GM18517 (cell line): ENCODE data around the gene PCGF6.
"Not testable (repeated sequence)": the region's sequence is repeated elsewhere in the genome, so short reads cannot be mapped to it uniquely, and the experiment has no call there.

Source experiments
- ATAC-seq: cut with Tn5 transposase; IDR thresholded peaks from one replicate; pipeline ENCODE4 v1.9.1; 2021; ENCODE audit warnings: mild to moderate bottlenecking, moderate library complexity; ENCODE audit not compliant: unreplicated experiment

The PCGF6 gene, protein sequence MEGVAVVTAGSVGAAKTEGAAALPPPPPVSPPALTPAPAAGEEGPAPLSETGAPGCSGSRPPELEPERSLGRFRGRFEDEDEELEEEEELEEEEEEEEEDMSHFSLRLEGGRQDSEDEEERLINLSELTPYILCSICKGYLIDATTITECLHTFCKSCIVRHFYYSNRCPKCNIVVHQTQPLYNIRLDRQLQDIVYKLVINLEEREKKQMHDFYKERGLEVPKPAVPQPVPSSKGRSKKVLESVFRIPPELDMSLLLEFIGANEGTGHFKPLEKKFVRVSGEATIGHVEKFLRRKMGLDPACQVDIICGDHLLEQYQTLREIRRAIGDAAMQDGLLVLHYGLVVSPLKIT

DNA sequence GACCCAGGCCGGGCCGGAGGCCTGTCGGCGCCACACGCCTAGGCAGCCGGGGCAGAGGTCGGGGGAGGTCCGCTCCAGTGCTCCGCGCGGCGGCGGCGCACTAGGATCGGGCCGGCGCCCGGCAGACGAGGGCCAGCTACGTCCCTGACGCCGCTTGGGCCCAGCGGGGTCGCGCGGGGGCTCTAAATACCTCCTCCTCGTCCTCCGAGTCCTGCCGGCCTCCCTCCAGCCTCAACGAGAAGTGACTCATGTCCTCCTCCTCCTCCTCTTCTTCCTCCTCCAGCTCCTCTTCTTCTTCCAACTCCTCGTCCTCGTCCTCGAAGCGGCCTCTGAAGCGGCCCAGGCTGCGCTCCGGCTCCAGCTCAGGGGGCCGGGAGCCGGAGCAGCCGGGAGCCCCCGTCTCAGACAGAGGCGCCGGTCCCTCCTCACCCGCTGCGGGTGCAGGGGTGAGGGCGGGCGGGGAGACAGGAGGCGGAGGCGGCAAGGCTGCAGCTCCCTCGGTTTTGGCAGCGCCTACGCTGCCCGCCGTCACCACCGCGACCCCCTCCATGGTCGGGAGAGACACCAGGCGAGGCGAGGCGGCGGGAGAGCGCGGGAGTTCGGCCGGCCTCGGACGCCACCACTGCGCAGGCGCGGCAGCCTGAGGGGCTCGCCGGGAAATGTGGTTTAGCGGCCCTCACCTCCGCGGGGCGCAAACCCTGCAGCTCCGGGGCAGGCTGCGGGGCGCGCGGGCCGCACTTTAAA, at the start of gene PCGF6:
TSS of gene PCGF6 (minus strand) at position 624 of the 744 bp plus-strand sequence. CDS start at position 550, 74 bp downstream.
- peak; percentile 68 for ATAC-seq

DNA sequence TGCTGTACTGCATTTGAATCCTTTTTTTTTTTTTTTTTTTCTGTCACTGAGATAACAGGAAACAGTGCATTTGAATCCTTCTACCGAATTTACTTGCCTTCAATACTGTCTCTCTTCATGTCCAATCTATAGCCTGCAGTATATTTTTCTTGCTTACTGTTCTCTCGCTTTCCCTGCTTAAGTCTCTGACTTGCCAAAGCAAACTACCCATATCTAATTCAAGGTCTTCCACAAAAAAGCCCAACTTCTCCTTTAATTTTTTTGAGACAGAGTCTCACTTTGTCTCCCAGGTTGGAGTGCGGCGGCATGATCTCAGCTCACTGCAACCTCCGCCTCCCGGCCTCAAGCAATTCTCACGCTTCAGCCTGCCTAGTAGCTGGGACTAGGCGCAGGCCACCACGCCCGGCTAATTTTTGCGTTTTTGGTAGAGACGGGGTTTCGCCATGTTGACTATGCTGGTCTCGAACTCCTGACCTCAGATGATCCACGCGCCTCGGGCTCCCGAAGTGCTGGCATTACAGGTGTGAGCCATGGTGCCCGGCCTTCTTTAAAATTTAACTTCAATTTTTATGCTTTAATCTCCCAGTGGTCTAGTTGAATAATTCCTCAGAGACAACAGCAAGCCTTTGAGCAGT, 46.4 kb upstream of the PCGF6 start:
- ATAC-seq = no peak

DNA sequence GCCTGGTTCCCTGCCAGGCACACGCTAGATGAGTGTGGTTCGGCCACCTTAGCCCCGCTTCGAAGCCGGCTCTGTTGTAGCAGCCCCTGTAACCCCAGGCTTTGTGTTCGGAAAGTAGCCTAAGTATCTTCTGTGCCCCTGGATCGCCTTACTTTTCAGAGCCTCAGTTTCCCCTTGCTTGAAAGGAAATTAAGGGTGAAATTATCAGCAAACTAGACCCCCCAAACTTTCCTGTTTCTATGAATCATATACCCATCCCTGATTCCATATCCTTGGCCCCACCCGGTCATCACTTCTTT, 45.8 kb upstream of the PCGF6 start:
- no peak for ATAC-seq

DNA sequence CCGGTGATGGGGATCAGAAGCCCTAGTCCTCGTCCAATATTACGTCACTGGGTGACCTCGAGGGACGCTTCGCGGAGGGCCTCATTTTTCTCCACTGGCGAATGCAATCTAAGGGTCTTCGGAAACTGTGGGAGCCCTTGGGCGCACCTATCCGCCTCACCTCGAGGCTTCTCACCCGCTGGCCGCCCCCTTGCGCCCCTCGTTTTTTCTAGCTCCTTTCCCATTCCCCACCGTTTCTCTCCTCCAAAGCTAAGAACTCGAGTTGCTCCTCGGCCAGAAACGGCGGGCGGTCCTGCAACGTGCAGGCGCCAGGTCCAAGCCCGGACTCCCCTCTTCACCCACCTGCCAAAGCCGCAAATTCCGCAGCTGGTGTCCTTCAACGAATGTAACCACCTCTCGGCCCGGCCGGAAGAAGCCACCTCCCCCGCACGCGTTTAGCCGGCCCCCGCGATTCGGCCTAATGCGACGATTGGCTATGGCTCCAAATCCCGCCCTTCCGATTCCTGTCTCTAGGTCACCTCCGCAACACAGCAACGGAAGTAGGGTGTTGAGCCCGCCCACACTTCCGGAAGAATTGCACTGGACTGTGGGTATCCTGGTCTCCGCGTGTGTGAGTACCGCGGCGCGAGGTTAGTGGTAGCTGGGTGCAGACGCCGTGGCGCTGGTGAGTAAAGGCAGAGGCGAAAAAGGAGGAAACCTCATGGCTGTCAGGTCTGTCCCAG, 45.3 kb upstream of the PCGF6 start, which contains the start of the genes ATP5MK and PDCD11:
TSS of gene ATP5MK (minus strand) at position 409 of the 722 bp plus-strand sequence. CDS start 4,018 bp downstream, outside the sequence.
TSS of gene PDCD11 (plus strand) at position 560 of the 722 bp plus-strand sequence. CDS start 1,801 bp downstream, outside the sequence.
- peak; percentile 98 for ATAC-seq

DNA sequence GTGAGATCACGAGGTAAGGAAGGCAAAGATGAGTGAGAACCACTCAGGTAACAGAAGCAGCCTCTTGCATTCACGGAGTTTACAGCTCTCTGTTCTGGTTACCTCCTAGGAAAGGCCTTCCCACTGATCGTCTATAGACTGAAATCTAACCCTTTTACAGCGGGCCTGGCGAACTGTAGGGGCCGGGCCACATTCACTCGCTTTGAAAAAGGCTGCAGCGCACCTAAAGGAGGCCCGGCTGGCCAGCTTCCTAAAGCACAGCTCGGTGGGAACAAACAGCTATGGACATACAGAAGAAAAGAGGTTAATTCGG, 44.8 kb upstream of the PCGF6 start:
- no peak for ATAC-seq

DNA sequence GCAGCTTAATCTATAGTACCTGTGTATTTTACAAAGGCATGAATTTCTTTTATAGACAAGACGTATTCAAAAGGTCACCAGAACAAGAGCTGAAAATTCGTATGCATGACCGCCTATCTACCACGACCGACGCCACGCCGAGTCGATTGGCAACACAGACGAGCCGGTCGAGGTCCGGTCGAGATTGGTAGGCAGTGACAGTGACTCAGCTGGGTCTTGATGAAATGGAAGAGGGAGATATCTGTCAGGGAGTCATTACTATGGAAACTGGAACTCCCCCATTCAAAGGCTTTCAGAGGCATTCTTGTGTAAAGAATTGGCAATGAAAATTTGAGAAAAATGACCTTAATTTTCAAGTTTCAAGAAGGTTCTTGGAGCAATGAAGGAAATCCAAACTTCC, 43.2 kb upstream of the PCGF6 start:
- no peak for ATAC-seq

DNA sequence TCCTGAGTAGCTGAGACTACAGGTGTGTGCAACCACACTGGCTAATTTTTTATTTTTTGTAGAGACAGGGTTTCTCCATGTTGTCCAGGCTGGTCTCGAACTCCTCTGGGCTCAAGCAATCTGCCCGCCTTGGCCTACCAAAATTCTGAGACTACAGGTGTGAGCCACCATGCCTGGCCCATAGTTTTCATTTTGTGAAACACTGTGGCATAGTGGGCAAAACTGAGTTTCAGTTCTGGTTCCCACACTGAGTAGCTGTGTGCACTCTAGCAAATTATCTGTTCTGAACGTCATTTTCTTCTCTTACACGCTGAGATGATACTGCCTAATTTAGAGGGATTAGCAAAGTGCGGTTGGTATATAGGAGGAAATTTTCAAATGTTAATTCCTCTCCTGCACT, 31.8 kb upstream of the PCGF6 start:
- ATAC-seq = no peak

DNA sequence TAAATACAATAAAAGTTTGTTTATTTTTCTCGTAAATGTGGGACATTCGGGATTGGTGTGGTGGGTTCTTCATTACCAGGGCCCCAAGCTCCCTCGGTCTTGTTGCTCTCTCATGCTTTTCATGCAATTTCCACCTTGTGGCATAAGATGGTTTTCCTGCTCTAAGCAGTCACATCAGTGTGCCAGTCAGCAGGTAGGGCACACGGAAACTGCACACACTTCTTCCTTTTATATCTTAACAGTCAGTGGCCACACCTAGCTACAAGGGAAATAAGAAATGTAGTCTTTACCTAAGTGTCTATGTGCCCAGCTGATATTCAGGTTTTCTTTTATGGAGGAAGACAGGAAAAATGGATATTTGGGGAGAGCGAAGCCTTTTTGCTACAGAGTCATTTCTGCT, 23.3 kb upstream of the PCGF6 start:
- ATAC-seq = no peak

DNA sequence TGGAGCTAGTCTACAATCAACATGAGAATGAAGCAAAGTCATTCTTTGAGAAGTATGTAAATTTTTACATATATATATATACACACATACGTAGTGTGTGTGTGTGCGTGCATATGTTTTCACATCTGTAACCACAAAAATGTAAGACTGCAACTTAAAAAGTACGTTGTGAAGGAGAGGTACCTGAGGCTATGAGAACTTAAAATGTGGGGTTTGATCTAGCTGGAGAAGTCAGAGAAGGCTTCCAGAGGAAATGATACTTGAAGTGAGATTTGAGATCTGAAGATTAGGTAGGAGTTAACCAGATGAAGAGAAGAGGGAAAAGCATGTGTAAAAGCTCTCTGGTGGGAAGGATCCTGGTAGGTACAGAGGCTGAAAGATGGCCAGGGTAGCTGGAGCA, 22.6 kb upstream of the PCGF6 start:
- ATAC-seq = no peak

DNA sequence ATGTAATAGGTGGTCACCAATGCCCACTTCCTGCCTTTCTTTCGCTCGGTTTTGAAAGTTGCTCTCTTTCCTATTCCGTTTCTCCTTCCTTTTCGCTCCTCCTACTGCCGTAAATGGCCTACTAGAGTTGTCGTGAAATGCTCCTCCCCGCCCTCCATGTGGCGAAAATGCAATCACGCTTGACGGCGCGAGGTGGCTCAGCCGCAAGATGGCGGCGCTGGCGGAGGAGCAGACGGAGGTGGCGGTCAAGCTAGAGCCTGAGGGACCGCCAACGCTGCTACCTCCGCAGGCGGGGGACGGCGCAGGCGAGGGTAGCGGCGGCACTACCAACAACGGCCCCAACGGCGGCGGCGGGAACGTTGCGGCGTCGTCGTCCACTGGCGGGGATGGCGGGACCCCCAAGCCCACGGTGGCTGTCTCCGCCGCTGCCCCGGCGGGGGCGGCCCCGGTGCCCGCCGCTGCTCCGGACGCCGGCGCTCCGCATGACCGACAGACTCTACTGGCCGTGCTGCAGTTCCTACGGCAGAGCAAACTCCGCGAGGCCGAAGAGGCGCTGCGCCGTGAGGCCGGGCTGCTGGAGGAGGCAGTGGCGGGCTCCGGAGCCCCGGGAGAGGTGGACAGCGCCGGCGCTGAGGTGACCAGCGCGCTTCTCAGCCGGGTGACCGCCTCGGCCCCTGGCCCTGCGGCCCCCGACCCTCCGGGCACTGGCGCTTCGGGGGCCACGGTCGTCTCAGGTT, 17.0 kb upstream of the PCGF6 start, which contains the start of gene TAF5:
TSS of gene TAF5 (plus strand) at position 195 of the 737 bp plus-strand sequence. CDS start at position 209, 14 bp downstream.
- ATAC-seq = peak; percentile 47

DNA sequence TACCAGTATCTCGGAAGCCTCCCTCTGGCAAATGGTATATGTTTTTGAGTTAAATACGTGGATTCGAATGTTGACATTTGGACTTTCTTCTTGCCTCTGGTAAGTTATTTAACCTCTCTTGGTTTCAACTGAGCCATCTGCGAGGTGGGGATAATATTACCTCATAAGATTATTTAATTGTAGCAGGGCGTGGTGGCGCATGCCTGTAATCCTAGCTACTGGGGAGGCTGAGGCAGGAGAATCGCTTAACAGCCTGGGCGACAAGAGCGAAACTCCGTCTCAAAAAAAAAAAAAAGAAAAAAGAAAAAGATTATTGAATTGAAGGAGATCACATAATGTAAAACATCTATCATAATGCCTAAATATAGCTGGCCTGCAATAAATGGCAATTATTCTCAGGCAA, 16.4 kb upstream of the PCGF6 start:
- ATAC-seq = no peak

DNA sequence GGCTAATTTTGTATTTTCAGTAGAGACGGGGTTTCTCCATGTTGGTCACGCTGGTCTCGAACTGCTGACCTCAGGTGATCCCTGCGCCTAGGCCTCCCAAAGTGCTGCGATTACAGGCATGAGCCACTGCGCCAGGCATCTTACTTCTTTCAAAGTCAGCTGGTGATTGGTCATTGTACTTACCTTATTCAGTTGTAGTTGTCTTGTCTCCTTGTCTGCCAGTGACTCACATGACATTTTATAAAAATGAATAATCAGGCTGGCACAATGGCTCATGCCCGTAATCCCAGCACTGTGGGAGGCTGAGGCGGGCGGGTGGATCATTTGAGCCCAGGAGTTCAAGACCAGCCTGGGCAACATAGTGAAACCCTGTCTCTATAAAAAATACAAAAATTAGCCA, 9.9 kb upstream of the PCGF6 start:
- ATAC-seq = not testable (repeated sequence)

DNA sequence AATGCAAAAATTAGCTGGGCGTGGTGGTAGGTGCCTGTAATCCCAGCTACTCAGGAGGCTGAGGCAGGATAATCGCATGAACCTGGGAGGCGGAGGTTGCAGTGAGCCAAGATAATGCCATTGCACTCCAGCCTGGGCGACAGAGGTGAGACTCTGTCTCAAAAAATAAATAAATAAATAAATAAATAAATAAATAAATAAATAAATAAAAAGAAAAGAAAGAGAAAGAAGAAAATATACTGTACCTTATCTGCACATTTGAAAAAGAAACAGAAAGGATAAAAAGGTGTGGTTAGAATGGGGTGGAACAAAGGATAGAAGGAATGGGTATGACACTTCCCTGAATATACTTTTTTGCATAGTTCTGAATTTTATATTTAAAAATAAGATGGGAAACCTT, 8.6 kb upstream of the PCGF6 start:
- not testable (repeated sequence) for ATAC-seq

DNA sequence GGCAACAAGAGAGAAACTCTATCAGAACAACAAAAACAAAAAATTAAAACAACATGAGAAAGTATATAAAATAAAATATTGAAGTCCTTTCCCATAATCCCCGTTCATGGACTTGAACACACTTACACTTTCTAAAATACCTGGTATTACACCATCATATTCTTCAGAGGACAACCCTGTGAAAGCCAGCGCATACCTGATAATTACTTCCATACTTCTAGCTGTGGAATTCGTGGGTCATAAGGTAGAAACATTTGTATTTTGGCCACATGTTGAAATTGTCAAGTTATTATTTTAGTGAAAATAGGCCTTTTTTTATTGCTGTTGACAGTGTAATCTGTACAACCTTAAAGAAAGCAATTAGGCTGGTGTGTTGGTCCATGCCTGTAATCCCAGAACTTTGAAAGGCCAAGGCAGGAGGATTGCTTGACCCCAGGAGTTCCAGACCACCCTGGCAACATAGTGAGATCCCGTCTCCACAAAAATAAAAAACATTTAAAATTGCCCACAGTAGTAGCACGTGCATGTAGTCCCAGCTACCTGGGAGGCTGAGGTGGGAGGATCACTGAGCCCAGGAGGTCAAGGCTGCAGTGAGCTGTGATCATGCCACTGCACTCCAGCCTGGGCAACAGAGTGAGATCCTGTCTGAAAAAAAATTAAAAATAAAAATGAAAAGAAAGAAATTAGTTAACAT, 5.1 kb upstream of the PCGF6 start:
- no peak for ATAC-seq

DNA sequence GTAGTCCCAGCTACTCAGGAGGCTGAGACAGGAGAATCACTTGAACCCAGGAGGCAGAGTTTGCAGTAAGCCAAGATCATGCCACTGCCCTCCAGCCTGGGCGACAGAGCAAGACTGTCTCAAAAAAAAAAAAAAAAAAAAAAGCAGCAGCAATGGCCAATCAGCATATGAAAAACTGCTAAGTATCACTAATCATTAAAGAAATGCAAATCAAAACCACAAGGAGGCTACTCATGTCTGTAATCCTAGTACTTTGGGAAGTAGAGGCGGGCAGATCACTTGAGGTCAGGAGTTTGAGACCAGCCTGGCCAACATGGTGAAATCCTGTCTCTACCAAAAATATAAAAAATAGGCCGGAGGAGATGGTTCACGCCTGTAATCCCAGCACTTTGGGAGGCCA, 3.6 kb upstream of the PCGF6 start:
- not testable (repeated sequence) for ATAC-seq

DNA sequence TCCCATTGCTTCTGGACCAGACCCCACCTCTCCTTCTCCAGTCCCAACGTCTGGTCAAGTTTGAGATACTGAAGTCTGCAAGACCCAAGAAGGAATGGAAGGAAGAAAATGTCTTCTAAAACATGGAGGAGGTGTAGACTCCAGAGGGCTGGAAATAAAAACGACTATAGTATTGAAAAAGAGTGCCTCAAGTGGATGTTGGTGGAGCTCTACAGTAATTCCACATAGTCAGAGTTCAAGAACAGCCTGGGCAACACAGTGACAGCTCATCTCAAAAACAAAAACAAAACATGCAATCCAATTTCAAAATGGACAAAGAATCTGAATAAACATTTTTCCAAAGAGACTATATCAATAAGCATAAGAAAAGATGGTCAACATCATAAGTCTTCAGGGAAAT, 2.3 kb upstream of the PCGF6 start:
- no peak for ATAC-seq

DNA sequence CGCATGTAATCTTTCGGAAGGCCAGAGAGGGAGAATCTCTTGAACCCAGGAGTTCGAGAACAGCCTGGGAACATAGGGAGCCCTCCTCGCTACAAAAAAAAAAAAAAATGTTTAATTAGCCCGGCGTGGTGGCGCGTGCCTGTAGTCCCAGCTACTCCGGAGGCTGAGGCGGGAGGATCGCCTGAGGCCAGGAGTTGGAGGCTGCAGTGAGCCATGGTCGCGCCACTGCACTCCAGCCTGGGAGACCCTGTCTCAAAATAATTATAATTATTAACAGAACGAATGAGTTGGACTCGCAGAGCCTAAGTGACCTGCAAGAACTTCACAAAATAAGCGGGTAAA, 794 bp downstream of the PCGF6 start:
- ATAC-seq = peak; percentile 8

DNA sequence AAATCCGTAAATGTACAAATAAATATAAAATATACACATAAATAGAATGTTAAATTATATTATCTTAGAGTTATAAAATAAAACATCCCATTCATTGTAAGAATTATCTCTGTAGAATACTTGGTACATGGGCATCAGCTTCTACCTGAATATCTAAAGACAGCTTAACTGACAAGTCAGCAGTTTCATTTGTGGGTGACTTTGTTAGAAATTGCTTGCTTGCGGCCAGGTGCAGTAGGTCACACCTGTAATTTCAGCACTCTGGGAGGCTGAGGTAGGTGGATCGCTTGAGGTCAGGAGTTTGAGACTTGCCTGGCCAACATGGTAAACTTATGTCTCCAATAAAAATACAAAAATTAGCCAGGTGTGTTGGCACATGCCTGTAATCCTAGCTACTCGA, 14.6 kb downstream of the PCGF6 start:
- no peak for ATAC-seq

DNA sequence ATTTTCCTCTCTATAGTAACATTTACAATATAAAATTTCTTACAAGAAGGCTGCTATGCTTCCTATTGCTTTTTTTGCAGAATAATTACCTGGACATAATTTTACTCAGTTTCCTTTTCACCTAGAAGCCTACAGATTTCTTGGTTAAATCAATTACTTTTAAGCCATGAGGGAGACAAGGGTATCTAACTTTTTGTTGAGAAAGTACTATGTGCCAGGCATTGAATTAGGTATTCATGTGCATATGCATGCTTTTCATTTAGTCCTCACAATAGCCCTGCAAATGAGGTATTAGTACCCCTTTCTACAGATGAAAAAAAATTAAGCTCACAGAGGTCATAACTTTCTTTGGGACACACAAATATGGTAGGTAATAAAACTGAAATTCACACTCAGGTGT, 16.4 kb downstream of the PCGF6 start:
- no peak for ATAC-seq

DNA sequence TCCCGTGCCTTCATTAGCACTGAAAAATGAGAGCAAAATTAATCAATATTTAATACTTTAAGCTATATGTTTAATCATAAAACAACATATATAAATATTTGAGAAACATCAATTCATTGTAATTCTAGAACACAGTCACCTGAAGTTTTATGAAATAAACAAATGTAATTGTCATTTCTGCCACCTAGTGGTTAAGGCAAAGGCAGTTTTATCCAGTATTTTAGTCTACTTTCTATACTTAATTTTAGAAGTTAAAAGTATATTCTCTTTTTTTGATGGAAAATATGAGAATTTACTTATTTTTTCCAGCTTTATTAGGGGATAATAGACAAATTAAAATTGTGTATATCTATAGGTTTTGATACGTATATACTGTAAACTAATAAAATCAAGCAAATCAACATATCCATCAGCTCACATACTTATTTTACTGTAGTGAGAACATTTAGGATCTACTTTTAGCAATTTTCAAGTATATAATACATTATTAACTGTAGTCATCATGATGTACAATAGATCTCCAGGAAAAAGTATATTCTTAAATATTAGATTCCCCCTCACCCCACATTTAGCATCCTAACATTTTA, 16.9 kb downstream of the PCGF6 start:
- no peak for ATAC-seq
